Sigmoid colon (tissue), 7 donors: ENCODE measurements around the gene PLEKHG3. TPM values are rescaled to one million over a fixed set of nuclear protein-coding genes. Genes with fewer than 3 reads are reported as not detected.
A peak's percentile ranks its signal among the peaks of the same experiment; 100 is the strongest.

Source experiments
- DNase-seq: peaks from one replicate; pipeline ENCODE4 v3.0.0-alpha.2; 2019
- H3K27ac ChIP-seq, 4 donors: fragments of 200-600 bp; sonication (generic); one replicate each; pipeline ENCODE4 v1.5.1; 2016 to 2019; ENCODE audit warnings: mild to moderate bottlenecking in 1 of 4
- H3K27me3 ChIP-seq, 3 donors: fragments of 200-600 bp; sonication (generic); one replicate each; pipeline ENCODE4 v1.5.1; 2019; ENCODE audit warnings: mild to moderate bottlenecking in 1 of 3
- H3K36me3 ChIP-seq, 4 donors: fragments of 200-600 bp; sonication (generic); one replicate each; pipeline ENCODE4 v1.5.1; 2016 to 2019
- H3K4me1 ChIP-seq, 4 donors: fragments of 200-600 bp; sonication (generic); one replicate each; pipeline ENCODE4 v1.5.1; 2017 to 2019
- H3K4me3 ChIP-seq, 4 donors: fragments of 200-600 bp; sonication (generic); one replicate each; pipeline ENCODE4 v1.5.1; 2017 to 2019; ENCODE audit warnings: mild to moderate bottlenecking in 2 of 4, moderate library complexity in 1 of 4
- H3K9me3 ChIP-seq, 4 donors: fragments of 200-600 bp in 3 of 4; sonication (generic) in 3 of 4; one replicate each; pipeline versions ENCODE4 v1.5.1 to v1.6.1; 2013 to 2019
- EP300 ChIP-seq, 4 donors: sonication (generic); formaldehyde crosslinking; IDR thresholded peaks; one replicate each; pipeline ENCODE4 v1.6.1; 2017; ENCODE audit warnings: antibody characterized with exemption in 4 of 4
- POLR2A ChIP-seq, 2 donors: fragments of 450-650 bp; IDR thresholded peaks; one replicate each; pipeline ENCODE4 v1.6.1; 2016; ENCODE audit warnings: antibody characterized with exemption in 2 of 2, mild to moderate bottlenecking in 2 of 2, moderate library complexity in 2 of 2
- POLR2AphosphoS5 ChIP-seq, 4 donors: sonication (generic); formaldehyde crosslinking; IDR thresholded peaks; one replicate each; pipeline ENCODE4 v1.6.1; 2017; ENCODE audit warnings: antibody characterized with exemption in 4 of 4
- WGBS, 2 donors: extraction: QIAGEN DNeasy Blood & Tissue Kit; methylation state at CpG; one replicate each; pipeline ENCODE4 v1.1.7; 2013; 5-methylcytosine and 5-hydroxymethylcytosine counted together
- intact Hi-C: fragments of 100-400 bp; cut with DNase I; formaldehyde crosslinking; loops from one replicate; pipeline ENCODE4 v1.15.1; 2023
- polyA plus RNA-seq, 3 donors: library from polyadenylated mRNA; stranded (reverse); fragments of 200-250 nt; gene quantifications; one replicate each; pipeline ENCODE4 v1.2.3, GENCODE V29; 2013
- total RNA-seq, 4 donors: library from RNA; depleted of rRNA; stranded (reverse); fragments of >200 nt; gene quantifications; one replicate each; pipeline ENCODE4 v1.1.0, GENCODE V29; 2016
- TF ChIP-seq, protein P1 (sequence below), 4 experiments: fragments of 450-650 bp in 3 of 4; fragments of 200-600 bp in 1 of 4; IDR thresholded peaks; one replicate each; pipeline ENCODE4 v1.5.1; 2016 to 2019; ENCODE audit warnings: antibody characterized with exemption in 4 of 4, mild to moderate bottlenecking in 3 of 4, moderate library complexity in 2 of 4
- donor health status: healthy with polysubstance abuse.
- donor health status: Bipolar disorder and iron deficiency.
- donor health status: healthy.

PLEKHG3 gene
- total and polyA plus RNA-seq, 7 donors: 16.9 to 67.9 (median 34.4) TPM

DNA sequence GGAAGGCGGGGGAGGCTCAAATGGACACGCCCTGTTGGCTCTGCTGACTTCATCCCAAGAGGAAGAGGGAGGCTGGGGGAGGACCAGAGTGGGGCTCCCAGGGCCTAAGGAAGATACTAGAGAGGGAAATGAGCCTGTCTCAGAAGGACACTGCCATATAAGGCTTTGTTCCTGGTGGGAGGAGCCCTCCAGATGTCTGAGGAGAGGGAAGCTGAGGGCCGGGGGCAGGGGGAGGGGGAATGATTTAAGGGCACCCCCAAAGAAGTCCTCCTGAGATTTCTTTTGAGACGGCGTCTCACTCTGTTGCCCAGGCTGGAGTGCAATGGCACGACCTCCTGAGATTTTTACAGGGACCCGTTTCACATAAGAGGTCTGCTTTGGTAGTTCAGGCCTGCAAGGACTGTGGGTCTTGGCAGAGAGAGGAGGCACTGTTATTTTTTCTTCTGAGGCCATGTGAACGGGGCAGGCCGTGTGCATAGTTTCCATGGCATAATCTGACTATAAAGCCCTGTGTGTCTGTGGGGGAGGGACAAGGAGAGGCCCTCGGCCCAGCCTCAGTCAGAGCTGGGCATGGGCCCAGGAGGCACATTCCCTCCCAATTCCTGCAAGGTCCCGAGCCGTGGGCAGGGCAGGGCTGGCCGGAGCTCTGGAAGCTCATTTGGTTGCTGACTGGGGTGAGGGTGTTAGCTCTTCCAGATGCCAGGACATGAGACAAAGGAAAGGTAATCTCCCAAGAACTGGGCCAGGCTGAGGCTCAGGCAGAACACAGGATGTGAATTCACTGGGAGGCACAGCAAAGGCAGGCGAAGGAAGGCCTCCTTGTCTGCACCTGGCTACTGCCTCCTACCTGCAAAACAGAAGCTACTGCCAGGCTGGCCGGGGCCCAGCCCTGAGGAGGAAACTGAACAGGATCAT is 22.2 kb upstream of the PLEKHG3 start:
- intact Hi-C loops: loop anchor here (2.0 kb wide), 1 partner anchor 35 kb away; no protein-coding TSS in a partner anchor
- Histone ChIP-seq H3K4me1 (peaks cover 0 to 50% (median 47%) of the 10 kb centered on the region in 4 donors), H3K4me3 (no peak overlapping the region), H3K36me3 (no peaks in the 10 kb centered on the region), H3K9me3 (no peaks in the 10 kb centered on the region), H3K27me3 (no peaks in the 10 kb centered on the region), H3K27ac (peak overlapping the region; percentile 83 to 90 (median 87))
- 24 to 60% methylated on average over 15 of the region's 15 CpGs for WGBS, 2 donors
- peak; percentile 88 for DNase-seq
- TF ChIP-seq, protein P1, sequence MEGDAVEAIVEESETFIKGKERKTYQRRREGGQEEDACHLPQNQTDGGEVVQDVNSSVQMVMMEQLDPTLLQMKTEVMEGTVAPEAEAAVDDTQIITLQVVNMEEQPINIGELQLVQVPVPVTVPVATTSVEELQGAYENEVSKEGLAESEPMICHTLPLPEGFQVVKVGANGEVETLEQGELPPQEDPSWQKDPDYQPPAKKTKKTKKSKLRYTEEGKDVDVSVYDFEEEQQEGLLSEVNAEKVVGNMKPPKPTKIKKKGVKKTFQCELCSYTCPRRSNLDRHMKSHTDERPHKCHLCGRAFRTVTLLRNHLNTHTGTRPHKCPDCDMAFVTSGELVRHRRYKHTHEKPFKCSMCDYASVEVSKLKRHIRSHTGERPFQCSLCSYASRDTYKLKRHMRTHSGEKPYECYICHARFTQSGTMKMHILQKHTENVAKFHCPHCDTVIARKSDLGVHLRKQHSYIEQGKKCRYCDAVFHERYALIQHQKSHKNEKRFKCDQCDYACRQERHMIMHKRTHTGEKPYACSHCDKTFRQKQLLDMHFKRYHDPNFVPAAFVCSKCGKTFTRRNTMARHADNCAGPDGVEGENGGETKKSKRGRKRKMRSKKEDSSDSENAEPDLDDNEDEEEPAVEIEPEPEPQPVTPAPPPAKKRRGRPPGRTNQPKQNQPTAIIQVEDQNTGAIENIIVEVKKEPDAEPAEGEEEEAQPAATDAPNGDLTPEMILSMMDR (IDR thresholded peaks at IDR 0.05): no peak
- TF ChIP-seq POLR2A (IDR thresholded peaks at IDR 0.05): peak in 1 of 2 donors; percentile 30
- peak; percentile 72 to 82 (median 78) for TF ChIP-seq POLR2AphosphoS5 (IDR thresholded peaks at IDR 0.05)
- TF ChIP-seq EP300 (IDR thresholded peaks at IDR 0.05): peak in 2 of 4 donors; percentile 13 to 74

DNA sequence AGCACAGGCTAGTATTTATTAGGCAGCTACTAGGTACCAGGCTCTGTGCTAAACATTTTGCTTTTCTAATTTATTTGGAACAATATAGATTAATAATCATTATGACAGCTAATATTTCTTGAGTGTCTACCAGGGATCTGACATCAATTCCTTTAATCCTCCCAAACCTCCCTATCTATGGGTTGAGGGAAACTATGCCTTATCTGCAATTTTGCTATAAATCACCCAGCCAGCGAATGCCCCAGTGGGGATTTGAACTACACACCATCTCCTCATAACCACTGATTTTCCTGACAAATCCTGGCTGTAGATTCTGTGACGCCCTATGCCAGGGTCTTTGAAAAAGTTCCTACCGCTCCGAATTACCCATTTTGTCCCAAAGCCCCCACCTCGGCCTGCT is 21.4 kb upstream of the PLEKHG3 start:
- intact Hi-C loops: no loop called here
- no peak overlapping the region for H3K4me3 ChIP-seq
- H3K4me1 ChIP-seq: peaks cover 0 to 50% (median 47%) of the 10 kb centered on the region in 4 donors
- no peaks in the 10 kb centered on the region for H3K36me3 ChIP-seq
- no peak for DNase-seq
- H3K9me3 ChIP-seq: no peaks in the 10 kb centered on the region
- H3K27me3 ChIP-seq: no peaks in the 10 kb centered on the region
- TF ChIP-seq EP300 (IDR thresholded peaks at IDR 0.05) (no peak), POLR2AphosphoS5 (IDR thresholded peaks at IDR 0.05) (no peak), POLR2A (IDR thresholded peaks at IDR 0.05) (no peak)
- TF ChIP-seq, protein P1 (IDR thresholded peaks at IDR 0.05): no peak
- 95% methylated on average over 5 of the region's 5 CpGs for WGBS, 2 donors
- H3K27ac ChIP-seq: peak overlapping the region; percentile 83 to 90 (median 87)

DNA sequence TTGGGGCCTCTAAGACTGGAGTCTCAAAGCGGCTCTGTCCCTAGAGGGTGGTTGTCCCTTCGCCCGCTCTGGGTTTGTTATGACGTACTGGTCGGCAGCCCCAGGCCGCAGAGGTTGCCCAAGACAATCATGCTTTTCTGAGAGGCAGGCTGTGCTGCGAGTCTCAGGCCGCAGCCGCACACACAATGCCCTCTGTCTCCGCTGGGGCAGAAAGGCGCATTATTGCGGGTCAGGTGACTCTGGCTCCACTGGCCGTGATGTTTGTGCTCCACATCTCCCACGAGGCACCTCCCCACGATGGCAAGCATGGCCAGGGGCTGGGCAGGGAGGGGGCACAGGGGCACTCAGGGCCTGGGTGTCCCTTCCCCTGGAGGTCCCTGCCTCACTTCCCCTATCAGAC is 21.0 kb upstream of the PLEKHG3 start:
- Histone ChIP-seq H3K36me3 (no peaks in the 10 kb centered on the region), H3K27me3 (no peaks in the 10 kb centered on the region), H3K9me3 (no peaks in the 10 kb centered on the region), H3K4me3 (no peak overlapping the region), H3K4me1 (peaks cover 0 to 50% (median 47%) of the 10 kb centered on the region in 4 donors), H3K27ac (peak overlapping the region; percentile 83 to 90 (median 87))
- DNase-seq: peak; percentile 76
- 88 to 89% methylated on average over 15 of the region's 15 CpGs for WGBS, 2 donors
- intact Hi-C loops: no loop called here
- TF ChIP-seq EP300 (IDR thresholded peaks at IDR 0.05) (no peak), POLR2AphosphoS5 (IDR thresholded peaks at IDR 0.05) (peak in 2 of 4 donors; percentile 9 to 48)

DNA sequence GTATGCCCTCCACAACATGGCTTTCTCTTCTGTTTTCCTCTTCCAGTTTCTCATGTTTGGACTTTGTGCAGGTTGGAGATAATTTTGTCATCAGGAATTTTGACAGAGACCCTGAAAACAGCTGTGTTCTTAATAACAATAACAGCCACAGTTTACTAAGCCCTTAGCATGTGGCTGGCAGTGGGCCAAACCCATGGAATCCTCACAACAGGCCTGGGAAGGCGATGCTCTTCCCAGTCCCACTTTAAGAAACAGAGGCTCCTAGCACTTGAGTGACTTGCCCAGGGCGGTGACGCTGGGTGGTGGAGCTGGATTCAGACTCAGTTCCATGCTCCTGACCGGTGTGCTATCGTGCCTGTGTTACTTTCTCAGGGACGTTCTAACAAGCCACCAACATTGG is 20.1 kb upstream of the PLEKHG3 start:
- H3K36me3 ChIP-seq: no peaks in the 10 kb centered on the region
- H3K27ac ChIP-seq: peak overlapping the region; percentile 83 to 90 (median 87)
- intact Hi-C loops: no loop called here
- peaks cover 0 to 50% (median 47%) of the 10 kb centered on the region in 4 donors for H3K4me1 ChIP-seq
- TF ChIP-seq, protein P1 (IDR thresholded peaks at IDR 0.05): no peak
- TF ChIP-seq POLR2A (IDR thresholded peaks at IDR 0.05): no peak
- no peak for TF ChIP-seq POLR2AphosphoS5 (IDR thresholded peaks at IDR 0.05)
- no peak for TF ChIP-seq EP300 (IDR thresholded peaks at IDR 0.05)
- no peaks in the 10 kb centered on the region for H3K9me3 ChIP-seq
- WGBS, 2 donors: 85 to 86% methylated on average over 6 of the region's 6 CpGs
- H3K27me3 ChIP-seq: no peaks in the 10 kb centered on the region
- peak; percentile 80 for DNase-seq
- no peak overlapping the region for H3K4me3 ChIP-seq
